ENCODE measurements around the gene NPLOC4. TPM values are rescaled to one million over a fixed set of nuclear protein-coding genes. Genes with fewer than 3 reads are reported as not detected.

NPLOC4 gene
- total and polyA plus RNA-seq, 9 of the 15 experiments (the other 6 are each of a cell fraction or from before 2014, with no cell fraction given) = 1.5 to 116 (median 64.5) TPM

- TF ChIP-seq, protein P1, sequence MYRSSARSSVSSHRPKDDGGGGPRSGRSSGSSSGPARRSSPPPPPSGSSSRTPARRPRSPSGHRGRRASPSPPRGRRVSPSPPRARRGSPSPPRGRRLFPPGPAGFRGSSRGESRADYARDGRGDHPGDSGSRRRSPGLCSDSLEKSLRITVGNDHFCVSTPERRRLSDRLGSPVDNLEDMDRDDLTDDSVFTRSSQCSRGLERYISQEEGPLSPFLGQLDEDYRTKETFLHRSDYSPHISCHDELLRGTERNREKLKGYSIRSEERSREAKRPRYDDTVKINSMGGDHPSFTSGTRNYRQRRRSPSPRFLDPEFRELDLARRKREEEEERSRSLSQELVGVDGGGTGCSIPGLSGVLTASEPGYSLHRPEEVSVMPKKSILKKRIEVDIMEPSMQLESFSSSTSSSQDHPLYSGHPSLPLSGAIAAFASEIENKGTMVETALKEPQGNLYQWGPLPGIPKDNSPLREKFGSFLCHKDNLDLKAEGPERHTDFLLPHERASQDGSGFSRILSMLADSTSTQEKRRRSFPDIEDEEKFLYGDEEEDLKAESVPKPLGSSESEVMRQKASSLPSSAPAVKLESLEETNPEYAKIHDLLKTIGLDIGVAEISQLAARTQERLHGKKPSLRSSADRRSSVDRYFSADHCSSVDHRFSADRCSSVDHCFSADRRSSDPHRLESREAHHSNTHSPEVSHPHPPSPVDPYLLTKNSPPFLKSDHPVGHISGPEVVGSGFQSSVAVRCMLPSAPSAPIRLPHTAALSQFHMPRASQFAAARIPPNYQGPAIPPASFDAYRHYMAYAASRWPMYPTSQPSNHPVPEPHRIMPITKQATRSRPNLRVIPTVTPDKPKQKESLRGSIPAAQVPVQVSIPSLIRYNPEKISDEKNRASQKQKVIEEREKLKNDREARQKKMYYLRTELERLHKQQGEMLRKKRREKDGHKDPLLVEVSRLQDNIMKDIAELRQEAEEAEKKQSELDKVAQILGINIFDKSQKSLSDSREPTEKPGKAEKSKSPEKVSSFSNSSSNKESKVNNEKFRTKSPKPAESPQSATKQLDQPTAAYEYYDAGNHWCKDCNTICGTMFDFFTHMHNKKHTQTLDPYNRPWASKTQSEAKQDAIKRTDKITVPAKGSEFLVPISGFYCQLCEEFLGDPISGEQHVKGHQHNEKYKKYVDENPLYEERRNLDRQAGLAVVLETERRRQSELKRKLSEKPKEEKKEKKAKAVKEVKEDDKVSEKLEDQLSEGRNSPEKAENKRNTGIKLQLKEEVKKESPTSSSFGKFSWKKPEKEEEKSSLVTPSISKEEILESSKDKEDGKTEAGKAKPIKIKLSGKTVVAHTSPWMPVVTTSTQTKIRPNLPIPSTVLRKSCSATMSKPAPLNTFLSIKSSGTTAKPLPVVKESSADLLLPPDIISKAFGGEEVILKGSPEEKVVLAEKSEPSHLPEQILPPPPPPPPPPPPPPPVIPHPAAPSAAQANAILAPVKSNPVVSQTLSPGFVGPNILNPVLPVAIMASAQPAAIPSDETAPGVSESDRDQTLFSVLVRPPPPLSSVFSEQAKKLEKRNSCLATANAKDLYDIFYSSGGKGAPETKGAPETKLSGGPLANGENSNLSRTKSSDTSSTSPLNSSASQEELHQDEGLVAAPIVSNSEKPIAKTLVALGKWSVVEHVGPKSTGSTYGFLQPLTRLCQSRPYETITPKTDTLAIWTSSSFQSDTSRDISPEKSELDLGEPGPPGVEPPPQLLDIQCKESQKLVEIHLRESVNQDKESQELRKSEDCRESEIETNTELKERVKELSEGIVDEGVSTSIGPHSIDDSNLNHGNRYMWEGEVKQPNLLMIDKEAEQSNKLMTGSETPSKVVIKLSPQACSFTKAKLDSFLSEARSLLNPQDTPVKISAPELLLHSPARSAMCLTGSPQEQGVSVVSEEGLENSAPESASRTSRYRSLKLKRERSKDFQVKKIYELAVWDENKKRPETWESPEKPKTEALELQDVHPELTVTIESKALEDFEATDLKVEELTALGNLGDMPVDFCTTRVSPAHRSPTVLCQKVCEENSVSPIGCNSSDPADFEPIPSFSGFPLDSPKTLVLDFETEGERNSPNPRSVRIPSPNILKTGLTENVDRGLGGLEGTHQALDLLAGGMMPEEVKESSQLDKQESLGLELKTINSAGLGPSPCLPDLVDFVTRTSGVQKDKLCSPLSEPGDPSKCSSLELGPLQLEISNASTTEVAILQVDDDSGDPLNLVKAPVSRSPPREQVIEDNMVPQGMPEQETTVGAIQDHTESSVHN (IDR thresholded peaks at IDR 0.05; ENCODE audit: borderline replicate concordance in 1 of 2, low read depth in 1 of 2) = no peak
- TF ChIP-seq, protein P2, sequence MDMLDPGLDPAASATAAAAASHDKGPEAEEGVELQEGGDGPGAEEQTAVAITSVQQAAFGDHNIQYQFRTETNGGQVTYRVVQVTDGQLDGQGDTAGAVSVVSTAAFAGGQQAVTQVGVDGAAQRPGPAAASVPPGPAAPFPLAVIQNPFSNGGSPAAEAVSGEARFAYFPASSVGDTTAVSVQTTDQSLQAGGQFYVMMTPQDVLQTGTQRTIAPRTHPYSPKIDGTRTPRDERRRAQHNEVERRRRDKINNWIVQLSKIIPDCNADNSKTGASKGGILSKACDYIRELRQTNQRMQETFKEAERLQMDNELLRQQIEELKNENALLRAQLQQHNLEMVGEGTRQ (CRISPR knock-in tag; IDR thresholded peaks at IDR 0.05) = no peak
- TF ChIP-seq EP400 (IDR thresholded peaks at IDR 0.05) = no peak
- TF ChIP-seq, protein P3, sequence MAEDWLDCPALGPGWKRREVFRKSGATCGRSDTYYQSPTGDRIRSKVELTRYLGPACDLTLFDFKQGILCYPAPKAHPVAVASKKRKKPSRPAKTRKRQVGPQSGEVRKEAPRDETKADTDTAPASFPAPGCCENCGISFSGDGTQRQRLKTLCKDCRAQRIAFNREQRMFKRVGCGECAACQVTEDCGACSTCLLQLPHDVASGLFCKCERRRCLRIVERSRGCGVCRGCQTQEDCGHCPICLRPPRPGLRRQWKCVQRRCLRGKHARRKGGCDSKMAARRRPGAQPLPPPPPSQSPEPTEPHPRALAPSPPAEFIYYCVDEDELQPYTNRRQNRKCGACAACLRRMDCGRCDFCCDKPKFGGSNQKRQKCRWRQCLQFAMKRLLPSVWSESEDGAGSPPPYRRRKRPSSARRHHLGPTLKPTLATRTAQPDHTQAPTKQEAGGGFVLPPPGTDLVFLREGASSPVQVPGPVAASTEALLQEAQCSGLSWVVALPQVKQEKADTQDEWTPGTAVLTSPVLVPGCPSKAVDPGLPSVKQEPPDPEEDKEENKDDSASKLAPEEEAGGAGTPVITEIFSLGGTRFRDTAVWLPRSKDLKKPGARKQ (CRISPR knock-in tag; IDR thresholded peaks at IDR 0.05) = no peak
- no peak for TF ChIP-seq ZBTB11 (CRISPR knock-in tag; IDR thresholded peaks at IDR 0.05)
- TF ChIP-seq, protein P4, sequence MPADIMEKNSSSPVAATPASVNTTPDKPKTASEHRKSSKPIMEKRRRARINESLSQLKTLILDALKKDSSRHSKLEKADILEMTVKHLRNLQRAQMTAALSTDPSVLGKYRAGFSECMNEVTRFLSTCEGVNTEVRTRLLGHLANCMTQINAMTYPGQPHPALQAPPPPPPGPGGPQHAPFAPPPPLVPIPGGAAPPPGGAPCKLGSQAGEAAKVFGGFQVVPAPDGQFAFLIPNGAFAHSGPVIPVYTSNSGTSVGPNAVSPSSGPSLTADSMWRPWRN (IDR thresholded peaks at IDR 0.05; ENCODE audit: low read depth) = no peak
- TF ChIP-seq ZNF280B (CRISPR knock-in tag; IDR thresholded peaks at IDR 0.05) = no peak
Observed at GRCh38 chr17:81509207-81509971, 127.5 kb downstream of the NPLOC4 start (continued).

All from K562 (cell line).